ENCODE results near the gene NDUFB8.

Gene NDUFB8

GRCh38 chr10:100506596-100507356 lies 22.9 kb downstream of the NDUFB8 start:
- no peak for DNase-seq

- DNase-seq: no peak
Measured at GRCh38 chr10:100505164-100505563, 24.5 kb downstream of the NDUFB8 start.

GRCh38 chr10:100504096-100504495 lies 25.6 kb downstream of the NDUFB8 start:
- DNase-seq: no peak

- DNase-seq: no peak
Measured at GRCh38 chr10:100502926-100503494, 26.7 kb downstream of the NDUFB8 start.

- DNase-seq: no peak
Measured at GRCh38 chr10:100501423-100501822, 28.2 kb downstream of the NDUFB8 start.

GRCh38 chr10:100498059-100498458 lies 31.6 kb downstream of the NDUFB8 start:
- DNase-seq: no peak

GRCh38 chr10:100496567-100496966 lies 33.1 kb downstream of the NDUFB8 start:
- DNase-seq: no peak

- no peak for DNase-seq
Measured at GRCh38 chr10:100490531-100490930, 39.1 kb downstream of the NDUFB8 start.

GRCh38 chr10:100489396-100489795 lies 40.3 kb downstream of the NDUFB8 start:
- no peak for DNase-seq

GRCh38 chr10:100487529-100487928 lies 42.1 kb downstream of the NDUFB8 start:
- DNase-seq: no peak

GRCh38 chr10:100485801-100486495 lies 43.7 kb downstream of the NDUFB8 start:
- DNase-seq: no peak

GRCh38 chr10:100485366-100485765 lies 44.3 kb downstream of the NDUFB8 start:
- no peak for DNase-seq

GRCh38 chr10:100483876-100484666 lies 45.6 kb downstream of the NDUFB8 start:
- DNase-seq: no peak

GRCh38 chr10:100482834-100483185 lies 46.9 kb downstream of the NDUFB8 start:
- DNase-seq: no peak

- DNase-seq: peak; percentile 27
Measured at GRCh38 chr10:100482181-100482833, 47.4 kb downstream of the NDUFB8 start.

GRCh38 chr10:100481462-100482081 lies 48.1 kb downstream of the NDUFB8 start:
- DNase-seq: peak; percentile 57

GRCh38 chr10:100480002-100480401 lies 49.7 kb downstream of the NDUFB8 start:
- DNase-seq: no peak

GRCh38 chr10:100479037-100479436 lies 50.6 kb downstream of the NDUFB8 start:
- no peak for DNase-seq

GRCh38 chr10:100477970-100478369 lies 51.7 kb downstream of the NDUFB8 start:
- DNase-seq: no peak

Data from COR-L47 (cell line).